ENCODE measurements around the gene FANCC. TPM values are rescaled to one million over a fixed set of nuclear protein-coding genes. Genes with fewer than 3 reads are reported as not detected.

The FANCC gene
- total and polyA plus RNA-seq, 2 of the 4 experiments (the other 2 are of a cell fraction), result 4.7 to 6.3 TPM

DNA sequence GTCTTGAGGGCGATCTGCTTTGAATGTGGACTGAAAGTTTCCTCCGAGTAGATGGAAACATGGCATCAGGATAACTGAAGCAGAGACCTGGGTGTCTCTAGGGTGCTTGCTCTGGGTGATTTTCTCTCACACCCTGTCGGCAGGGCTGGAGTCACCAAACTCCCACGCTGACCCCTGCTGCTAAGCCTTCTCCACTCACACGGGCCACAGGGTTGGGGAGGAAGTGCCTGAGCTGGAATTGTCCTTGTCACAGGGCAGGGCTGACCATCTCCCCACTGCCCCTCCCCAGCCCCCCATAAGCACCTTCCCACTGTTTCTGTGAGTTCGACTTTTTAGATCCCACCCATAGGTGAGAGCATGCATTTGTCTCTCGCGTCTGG, 212.9 kb downstream of the FANCC start:
- Histone ChIP-seq H4K91ac (ENCODE audit: insufficient read depth, low read depth, low read length) (no peak overlapping the region), H3K79me1 (ENCODE audit: low read depth in 1 of 2, low read length in 2 of 2) (peaks cover 3 to 32% of the 10 kb centered on the region in 2 experiments), H2BK120ac (ENCODE audit: low read depth, low read length) (no peak overlapping the region), H3K4ac (ENCODE audit: low read depth, low read length) (no peak overlapping the region), H3K9ac (ENCODE audit: low read depth, low read length) (no peak overlapping the region), H4K8ac (ENCODE audit: low read depth in 2 of 2, low read length in 2 of 2) (no peak overlapping the region), H3K56ac (ENCODE audit: extremely low read depth, insufficient read depth, low read length) (no peak overlapping the region), H3K27ac (ENCODE audit: insufficient read depth, low read length) (no peak overlapping the region), H3K23ac (ENCODE audit: low read depth, low read length) (no peak overlapping the region), H3K4me3 (ENCODE audit: insufficient read depth, low read depth, low read length) (no peak overlapping the region), H3K18ac (ENCODE audit: low read depth, low read length) (no peak overlapping the region), H4K20me1 (ENCODE audit: insufficient read depth, low read length) (0 out of 2 replicates have a peak, but pooled peaks cover 3% of the 10 kb centered on the region), H3K4me1 (ENCODE audit: control insufficient read depth, insufficient read depth, low read length) (peaks cover 10% of the 10 kb centered on the region), H2BK20ac (ENCODE audit: low read depth, low read length) (no peak overlapping the region), H2AFZ (replicated peaks; ENCODE audit: low read length, poor library complexity) (no peak overlapping the region), H2BK5ac (ENCODE audit: low read depth, low read length, poor library complexity, severe bottlenecking) (no peak overlapping the region), H2AK5ac (ENCODE audit: low read depth, low read length) (no peak overlapping the region), H4K5ac (ENCODE audit: low read depth, low read length) (no peak overlapping the region), H3K27me3 (ENCODE audit: control insufficient read depth, insufficient read depth, low read length) (no peaks in the 10 kb centered on the region), H3K14ac (replicated peaks; ENCODE audit: low read depth, low read length) (no peak overlapping the region), H2BK15ac (ENCODE audit: low read depth, low read length) (no peak overlapping the region), H3K9me1 (ENCODE audit: insufficient read depth, low read length) (peaks cover 18% of the 10 kb centered on the region), H3K4me2 (ENCODE audit: low read depth, low read length) (no peak overlapping the region), H2AK9ac (replicated peaks; ENCODE audit: low read depth, low read length, poor library complexity) (peak overlapping the region; percentile 35), H3K36me3 (ENCODE audit: control insufficient read depth, insufficient read depth, low read length) (peaks cover 35% of the 10 kb centered on the region), H3K9me3 (ENCODE audit: control insufficient read depth, insufficient read depth, low read length) (no peaks in the 10 kb centered on the region)
- no CpG with 5 or more reads among the region's 8 CpGs for WGBS, 2 experiments (ENCODE audit: extremely low coverage in 2 of 2, insufficient read length in 1 of 2)
- BruUV-seq (replicated peaks), result no TSS peak
- POLR2A ChIA-PET (ENCODE audit: unreplicated experiment), result no interaction called here
- ATAC-seq (ENCODE audit: low read depth) (no peak), DNase-seq (no peak)
- in situ Hi-C loops (cut with MboI; ENCODE audit: low sequenced_read_pairs) (no loop called here), dilution Hi-C loops (cut with HindIII; ENCODE audit: low sequenced_read_pairs, unreplicated experiment) (no loop called here), intact Hi-C loops (cut with micrococcal nuclease) (no loop called here)
- CTCF ChIA-PET, result no interaction called here
- TF ChIP-seq, protein P1, sequence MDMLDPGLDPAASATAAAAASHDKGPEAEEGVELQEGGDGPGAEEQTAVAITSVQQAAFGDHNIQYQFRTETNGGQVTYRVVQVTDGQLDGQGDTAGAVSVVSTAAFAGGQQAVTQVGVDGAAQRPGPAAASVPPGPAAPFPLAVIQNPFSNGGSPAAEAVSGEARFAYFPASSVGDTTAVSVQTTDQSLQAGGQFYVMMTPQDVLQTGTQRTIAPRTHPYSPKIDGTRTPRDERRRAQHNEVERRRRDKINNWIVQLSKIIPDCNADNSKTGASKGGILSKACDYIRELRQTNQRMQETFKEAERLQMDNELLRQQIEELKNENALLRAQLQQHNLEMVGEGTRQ (IDR thresholded peaks at IDR 0.05; ENCODE audit: low read depth, low read length), result no peak
- TF ChIP-seq RFX5 (IDR thresholded peaks at IDR 0.05; ENCODE audit: low read depth, low read length), result no peak
- TF ChIP-seq POLR2A (IDR thresholded peaks at IDR 0.05; ENCODE audit: low read depth, low read length), result no peak
- TF ChIP-seq, protein P2, sequence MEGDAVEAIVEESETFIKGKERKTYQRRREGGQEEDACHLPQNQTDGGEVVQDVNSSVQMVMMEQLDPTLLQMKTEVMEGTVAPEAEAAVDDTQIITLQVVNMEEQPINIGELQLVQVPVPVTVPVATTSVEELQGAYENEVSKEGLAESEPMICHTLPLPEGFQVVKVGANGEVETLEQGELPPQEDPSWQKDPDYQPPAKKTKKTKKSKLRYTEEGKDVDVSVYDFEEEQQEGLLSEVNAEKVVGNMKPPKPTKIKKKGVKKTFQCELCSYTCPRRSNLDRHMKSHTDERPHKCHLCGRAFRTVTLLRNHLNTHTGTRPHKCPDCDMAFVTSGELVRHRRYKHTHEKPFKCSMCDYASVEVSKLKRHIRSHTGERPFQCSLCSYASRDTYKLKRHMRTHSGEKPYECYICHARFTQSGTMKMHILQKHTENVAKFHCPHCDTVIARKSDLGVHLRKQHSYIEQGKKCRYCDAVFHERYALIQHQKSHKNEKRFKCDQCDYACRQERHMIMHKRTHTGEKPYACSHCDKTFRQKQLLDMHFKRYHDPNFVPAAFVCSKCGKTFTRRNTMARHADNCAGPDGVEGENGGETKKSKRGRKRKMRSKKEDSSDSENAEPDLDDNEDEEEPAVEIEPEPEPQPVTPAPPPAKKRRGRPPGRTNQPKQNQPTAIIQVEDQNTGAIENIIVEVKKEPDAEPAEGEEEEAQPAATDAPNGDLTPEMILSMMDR (conservative IDR thresholded peaks at IDR 0.05; ENCODE audit: low read depth, low read length), result no peak
- TF ChIP-seq BHLHE40 (IDR thresholded peaks at IDR 0.05; ENCODE audit: low read depth, low read length), result no peak
- TF ChIP-seq NFE2L2 (IDR thresholded peaks at IDR 0.05; ENCODE audit: low read depth, low read length), result no peak
- no peak for TF ChIP-seq FOS (IDR thresholded peaks at IDR 0.05; ENCODE audit: low read depth, low read length)
- TF ChIP-seq CHD1 (IDR thresholded peaks at IDR 0.05; ENCODE audit: low read depth, low read length), result no peak
- TF ChIP-seq, protein P3, sequence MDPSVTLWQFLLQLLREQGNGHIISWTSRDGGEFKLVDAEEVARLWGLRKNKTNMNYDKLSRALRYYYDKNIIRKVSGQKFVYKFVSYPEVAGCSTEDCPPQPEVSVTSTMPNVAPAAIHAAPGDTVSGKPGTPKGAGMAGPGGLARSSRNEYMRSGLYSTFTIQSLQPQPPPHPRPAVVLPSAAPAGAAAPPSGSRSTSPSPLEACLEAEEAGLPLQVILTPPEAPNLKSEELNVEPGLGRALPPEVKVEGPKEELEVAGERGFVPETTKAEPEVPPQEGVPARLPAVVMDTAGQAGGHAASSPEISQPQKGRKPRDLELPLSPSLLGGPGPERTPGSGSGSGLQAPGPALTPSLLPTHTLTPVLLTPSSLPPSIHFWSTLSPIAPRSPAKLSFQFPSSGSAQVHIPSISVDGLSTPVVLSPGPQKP (IDR thresholded peaks at IDR 0.05; ENCODE audit: borderline replicate concordance, low read depth, low read length), result no peak
- TF ChIP-seq RAD21 (IDR thresholded peaks at IDR 0.05; ENCODE audit: low read length), result no peak
- no peak for TF ChIP-seq CEBPB (IDR thresholded peaks at IDR 0.05; ENCODE audit: low read depth, low read length)
- no peak for TF ChIP-seq MXI1 (IDR thresholded peaks at IDR 0.05; ENCODE audit: borderline replicate concordance, low read depth, low read length)
- TF ChIP-seq RCOR1 (IDR thresholded peaks at IDR 0.05; ENCODE audit: insufficient replicate concordance, low read length), result no peak
- no peak for TF ChIP-seq MAZ (IDR thresholded peaks at IDR 0.05; ENCODE audit: borderline replicate concordance, low read depth, low read length)
- no peak for TF ChIP-seq SMC3 (IDR thresholded peaks at IDR 0.05; ENCODE audit: low read depth, low read length)

All from IMR-90 (cell line).